ENCODE measurements around the gene PLAGL1.

The PLAGL1 gene

GRCh38 chr6:144007478-144008119 lies 460 bp downstream of the PLAGL1 start:
- no peak for DNase-seq

DNA sequence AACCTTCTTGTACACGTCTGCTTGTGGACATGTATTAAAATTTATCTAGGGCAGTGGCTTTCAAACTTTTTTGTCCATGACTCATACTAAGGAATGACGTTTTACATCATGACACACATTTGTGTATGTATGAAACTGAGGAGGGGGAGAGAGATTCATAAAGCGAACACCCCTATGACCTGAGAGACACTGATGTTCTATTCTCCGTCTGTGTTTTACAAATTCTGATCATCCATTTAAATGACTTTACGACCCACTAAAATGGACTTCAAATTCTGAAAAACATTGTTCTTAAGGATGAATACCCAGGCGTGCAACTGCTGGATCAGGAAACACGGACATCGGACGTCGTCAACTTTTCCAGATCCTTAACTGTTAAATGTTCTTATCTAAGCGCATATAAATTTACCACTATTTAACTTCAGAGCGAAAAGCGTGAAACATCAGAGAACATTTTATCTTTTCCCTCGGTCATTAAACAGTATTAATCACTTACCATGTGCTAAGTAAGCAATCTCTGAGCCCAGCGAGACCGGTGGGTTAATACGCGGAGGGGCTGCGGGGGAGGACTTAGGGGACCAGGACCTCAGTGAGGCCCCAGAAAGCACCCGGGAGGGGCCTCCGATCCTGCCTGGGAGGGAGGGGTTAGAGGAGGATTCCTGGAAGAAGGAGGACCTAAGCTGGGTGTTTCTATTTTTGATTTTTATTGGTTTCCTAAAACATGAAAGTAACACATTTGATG lies 1.2 kb downstream of the PLAGL1 start:
- no peak for DNase-seq

GRCh38 chr6:143999406-143999805 lies 8.7 kb downstream of the PLAGL1 start:
- no peak for DNase-seq

DNA sequence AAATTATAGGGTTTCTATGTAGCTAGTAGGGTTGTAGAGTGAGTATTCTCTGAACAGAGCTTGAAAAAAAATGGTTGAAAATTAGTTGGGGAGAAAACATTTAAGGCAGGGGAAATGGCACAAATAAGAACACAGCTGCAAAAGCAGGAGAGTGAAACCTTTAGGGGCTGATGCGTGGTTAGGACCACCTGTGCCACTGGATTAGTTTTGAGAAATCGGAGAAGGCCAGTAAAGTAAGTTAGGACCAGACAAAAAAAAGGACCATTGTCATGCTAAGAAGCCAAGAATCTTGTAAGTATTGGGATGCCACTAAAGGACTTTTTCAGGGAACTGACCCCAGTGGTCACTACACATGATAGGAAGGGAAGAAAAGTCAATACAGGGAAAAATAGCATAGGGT lies 9.4 kb downstream of the PLAGL1 start:
- DNase-seq, result no peak

DNA sequence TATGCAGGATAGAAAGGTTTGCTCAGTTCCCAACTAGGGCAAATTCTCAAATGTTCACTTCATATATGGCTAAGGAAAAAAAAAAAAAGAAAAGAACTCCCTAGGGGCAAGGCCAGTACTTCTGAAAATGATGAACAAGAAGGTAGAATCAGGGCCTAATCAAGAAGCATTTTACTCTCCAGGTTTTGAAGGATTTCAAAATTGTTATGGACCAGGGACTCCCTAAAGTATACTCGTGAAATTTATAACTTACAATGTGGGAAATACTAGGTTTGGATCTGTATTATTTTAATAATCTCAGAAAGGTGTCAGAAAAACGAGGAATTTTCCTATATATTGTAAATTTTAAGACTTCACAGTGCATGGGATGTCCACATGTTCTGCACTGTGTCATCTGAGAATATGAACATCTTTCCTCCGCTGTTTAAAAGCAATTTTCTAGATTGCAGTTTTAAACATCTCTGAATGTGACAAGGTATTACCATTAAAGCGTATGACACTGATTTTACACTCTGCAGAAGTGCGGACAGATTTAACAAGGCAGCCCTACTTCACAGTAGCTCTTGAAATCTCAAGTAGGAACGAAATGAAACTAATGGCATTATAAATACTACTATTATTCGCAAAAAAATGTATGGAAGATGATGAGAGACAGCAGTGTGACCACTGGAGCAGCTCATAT lies 14.0 kb downstream of the PLAGL1 start:
- DNase-seq, result no peak

DNA sequence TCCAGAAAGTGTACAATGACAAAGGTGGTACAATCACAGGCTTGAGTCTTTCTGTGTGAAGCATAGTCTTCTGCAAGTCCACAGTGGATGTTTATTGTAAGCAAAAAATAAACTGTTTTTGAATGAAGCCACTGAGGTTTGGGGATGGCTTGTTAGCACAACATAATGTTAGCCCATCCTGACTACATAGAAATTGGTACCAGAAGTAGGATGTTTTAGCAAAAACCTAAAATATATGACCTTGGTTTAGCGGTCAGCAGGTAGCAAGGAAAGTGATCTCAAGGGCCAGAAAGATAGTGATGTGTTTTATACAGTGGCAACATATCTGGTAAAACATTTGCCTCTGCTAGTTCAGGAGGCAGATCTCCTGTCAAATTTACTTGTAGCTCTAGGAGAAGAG lies 15.8 kb downstream of the PLAGL1 start:
- no peak for DNase-seq

GRCh38 chr6:143986463-143987065 lies 21.5 kb downstream of the PLAGL1 start:
- no peak for DNase-seq

DNA sequence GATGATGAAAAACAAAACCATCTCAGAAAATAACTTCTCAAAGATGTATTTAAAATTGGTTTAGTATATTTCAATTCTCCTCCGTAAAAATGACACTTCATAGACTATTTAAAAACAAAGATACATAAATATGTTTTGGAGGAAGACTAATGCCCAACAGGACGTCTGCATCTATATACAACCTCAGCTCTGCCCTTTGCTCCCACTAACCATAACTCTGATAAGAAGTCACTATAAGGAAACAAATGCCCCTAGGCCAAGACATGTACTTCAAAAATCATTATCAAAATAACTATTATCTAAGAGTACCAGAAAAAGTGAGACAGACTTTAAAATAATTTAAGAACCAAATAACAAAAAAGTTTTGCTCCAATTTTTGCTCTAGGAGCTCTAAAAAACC lies 23.4 kb downstream of the PLAGL1 start:
- no peak for DNase-seq

- no peak for DNase-seq
These were observed 25.1 kb downstream of the PLAGL1 start for GRCh38 chr6:143982968-143983367.

DNA sequence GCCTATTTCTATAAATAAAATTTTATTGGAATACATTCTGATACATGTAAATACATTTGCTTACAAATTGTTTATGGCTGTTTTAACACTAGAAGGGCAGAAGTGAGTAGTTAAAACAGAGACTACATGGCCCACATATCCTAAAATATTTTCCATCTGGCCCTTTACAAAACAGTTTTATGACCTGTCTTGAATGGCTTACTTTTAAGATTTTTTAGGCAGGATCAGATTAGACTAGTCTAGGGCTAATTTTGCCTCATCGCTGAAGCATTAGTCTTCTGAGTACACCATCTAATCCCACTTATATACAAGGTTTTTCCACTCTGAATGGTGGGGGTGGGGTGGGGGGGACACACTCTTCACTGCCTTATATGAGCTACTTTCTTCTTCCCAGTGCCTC lies 27.1 kb downstream of the PLAGL1 start:
- DNase-seq, result no peak

DNA sequence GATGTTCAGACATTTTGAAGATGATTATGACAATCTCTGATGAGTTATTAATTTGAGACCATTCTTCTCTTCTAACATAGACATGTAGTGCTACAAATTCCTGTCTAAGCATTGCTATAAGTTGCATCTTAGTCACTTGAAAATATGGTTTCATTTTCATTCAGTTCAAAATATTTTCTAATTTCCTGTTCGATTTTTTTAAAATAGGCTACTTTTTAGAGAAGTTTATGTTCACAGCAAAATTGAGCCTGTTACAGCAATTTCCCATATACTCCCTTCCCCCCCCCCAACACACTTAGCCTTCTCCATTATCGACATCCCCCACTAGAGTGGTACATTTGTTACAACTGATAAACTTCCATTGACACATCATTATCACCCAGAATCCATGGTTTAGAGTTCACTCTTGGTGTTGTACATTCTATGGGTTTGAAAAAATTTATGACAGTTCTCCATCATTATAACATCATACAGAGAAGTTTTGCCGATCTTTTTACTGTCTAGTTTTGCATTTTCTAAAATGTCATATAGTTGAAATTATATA lies 31.2 kb downstream of the PLAGL1 start:
- no peak for DNase-seq

DNA sequence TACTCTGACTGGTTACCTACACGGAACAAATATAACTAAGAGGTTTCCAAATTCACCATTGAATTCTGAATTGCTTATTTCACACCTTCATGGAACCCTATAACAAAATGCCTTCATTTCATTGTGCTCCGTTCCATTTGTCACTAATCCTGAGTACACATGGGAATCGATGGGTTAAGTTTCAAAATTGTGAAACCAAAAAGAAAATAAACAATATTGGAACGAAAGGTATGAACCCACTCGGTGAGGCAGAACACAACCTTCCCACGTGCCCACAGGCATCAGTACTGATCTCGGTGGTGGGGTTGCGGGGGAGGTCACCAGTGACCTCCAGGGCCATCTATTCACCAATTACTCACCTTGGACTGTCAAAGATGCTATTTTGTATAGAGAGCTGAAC lies 34.0 kb downstream of the PLAGL1 start:
- DNase-seq, result no peak

GRCh38 chr6:143973097-143973966 lies 34.7 kb downstream of the PLAGL1 start:
- no peak for DNase-seq

- no peak for DNase-seq
These were observed 36.4 kb downstream of the PLAGL1 start for GRCh38 chr6:143971482-143972205.

DNA sequence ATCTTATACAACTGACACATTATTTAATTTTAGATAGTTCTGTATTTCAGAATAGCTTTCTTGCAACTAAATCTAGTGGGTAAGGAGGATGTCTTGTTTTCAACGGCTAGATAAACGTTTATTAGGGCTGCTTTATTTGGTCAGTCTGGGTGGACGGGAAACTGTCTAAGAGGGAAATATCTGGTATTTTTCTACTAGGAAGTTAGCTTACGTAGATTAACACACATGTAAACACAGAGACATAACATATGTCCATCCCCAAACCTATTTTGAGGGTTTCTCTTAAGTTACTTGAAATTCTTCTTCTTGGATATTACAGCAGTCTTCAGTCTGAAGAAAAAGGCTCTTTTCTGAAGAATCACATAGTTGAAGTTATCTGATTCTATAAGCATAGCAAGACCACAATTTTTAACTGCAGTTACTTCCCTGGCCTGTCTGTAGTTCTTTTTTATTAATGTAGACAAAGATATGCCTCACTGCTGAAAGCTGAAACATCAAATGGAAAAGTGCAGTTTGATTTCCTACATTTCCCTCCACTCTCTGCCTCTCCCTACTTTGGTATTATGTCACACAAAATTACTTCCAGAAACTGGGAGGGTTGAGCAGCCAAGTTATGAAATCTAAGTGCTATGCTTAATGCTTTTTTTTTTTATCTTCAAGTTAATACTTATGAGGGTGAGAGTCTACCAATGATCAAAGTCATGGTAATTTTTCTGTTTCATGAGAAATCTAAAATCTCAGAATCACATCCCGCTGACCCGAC lies 37.4 kb downstream of the PLAGL1 start:
- DNase-seq, result no peak

DNA sequence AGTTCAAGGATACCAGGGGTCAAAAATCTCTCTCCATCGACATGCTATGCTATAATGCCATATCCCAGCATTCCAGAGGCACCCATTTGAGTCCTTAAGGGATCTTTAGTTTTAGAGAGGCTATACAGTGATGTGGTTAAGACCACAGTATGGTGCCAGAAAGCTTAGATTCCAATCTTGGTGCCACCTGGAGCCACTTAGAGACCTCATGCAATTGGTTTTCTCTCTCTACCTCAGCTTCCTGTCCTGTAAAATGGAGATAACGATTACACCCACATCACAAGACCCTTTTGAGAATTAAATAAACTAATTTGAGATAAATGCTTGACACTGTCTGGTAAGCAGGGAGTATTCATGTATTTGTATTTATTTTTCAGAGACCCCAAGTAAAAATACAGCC lies 39.0 kb downstream of the PLAGL1 start:
- DNase-seq, result no peak

DNA sequence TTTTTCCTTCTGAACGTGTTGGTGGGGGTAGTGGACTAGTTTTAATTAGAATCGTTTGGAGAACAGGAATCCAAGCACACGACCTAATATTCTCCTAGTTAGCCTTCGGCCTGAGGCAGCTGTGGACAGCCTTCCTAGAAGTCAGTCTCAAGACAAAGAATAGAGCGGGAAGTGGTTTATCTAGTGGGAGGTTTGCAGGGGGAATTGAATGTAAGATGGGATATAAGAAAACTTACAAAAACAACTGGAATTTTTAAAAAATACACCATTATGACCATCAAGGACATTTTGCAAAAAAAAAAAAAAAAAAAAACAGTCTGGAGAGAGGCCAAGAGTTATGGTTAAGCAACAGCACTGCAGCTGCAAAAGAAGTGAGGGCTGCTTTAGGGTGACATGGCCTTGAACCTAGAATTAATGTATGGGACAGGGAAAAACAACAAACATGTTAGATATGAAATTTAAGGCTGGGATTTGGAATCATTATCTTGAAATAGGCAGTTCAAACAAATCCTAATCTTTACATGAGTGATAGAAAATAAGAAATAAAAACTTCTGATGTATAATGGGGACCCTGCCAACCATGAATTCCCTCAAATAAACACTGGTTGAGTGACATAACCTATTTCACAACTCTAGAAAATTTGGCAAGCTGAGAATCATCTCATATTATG lies 40.2 kb downstream of the PLAGL1 start:
- DNase-seq, result no peak

DNA sequence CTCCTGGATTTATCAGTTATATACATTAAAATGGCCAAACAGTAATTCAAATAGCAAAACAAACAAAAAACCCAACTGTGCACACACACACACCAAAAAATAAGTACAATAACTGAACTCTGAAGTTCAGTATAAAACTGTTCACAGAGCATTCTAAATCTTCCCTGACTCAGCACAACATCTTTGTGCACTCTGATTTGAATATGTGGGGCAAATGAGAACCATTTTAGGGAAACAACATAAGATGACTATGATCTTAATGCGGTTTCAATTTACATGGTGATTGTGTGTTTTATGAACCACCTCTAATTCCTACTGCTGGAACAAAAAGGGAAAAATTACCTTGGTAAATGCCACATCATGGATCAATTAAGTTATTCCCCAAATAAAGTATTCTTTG lies 41.7 kb downstream of the PLAGL1 start:
- DNase-seq, result no peak

- no peak for DNase-seq
These were observed 42.4 kb downstream of the PLAGL1 start for GRCh38 chr6:143965503-143966171.

GRCh38 chr6:143964674-143965081 lies 43.4 kb downstream of the PLAGL1 start:
- no peak for DNase-seq

Measured in NCI-H2029 treated with DMSO at 0.1 percent for 48 hours (cell line).